ENCODE results near the gene ADAM15.

Gene ADAM15

GRCh38 chr1:155018617-155019348 lies 32.3 kb upstream of the ADAM15 start:
- H3K27me3 ChIP-seq (ENCODE audit: low read length), result no peaks in the 10 kb centered on the region
- H2AFZ ChIP-seq (ENCODE audit: low read depth, low read length, severe bottlenecking), result no peak overlapping the region
- no peak overlapping the region for H3K4me3 ChIP-seq (ENCODE audit: insufficient read depth, low read length, poor library complexity, severe bottlenecking)
- no peaks in the 10 kb centered on the region for H3K79me2 ChIP-seq (ENCODE audit: insufficient read depth, low read length)
- no peaks in the 10 kb centered on the region for H4K20me1 ChIP-seq (ENCODE audit: low read depth, low read length)
- H3K36me3 ChIP-seq (ENCODE audit: low read length), result no peaks in the 10 kb centered on the region
- H3K27ac ChIP-seq (ENCODE audit: low read depth, low read length), result no peak overlapping the region
- no peak overlapping the region for H3K9ac ChIP-seq (ENCODE audit: low read length)
- H3K4me2 ChIP-seq (ENCODE audit: low read depth, low read length, poor library complexity, severe bottlenecking), result no peak overlapping the region
- H3K9me3 ChIP-seq (ENCODE audit: insufficient read depth, low read length), result no peaks in the 10 kb centered on the region
- H3K9me2 ChIP-seq (replicated peaks; ENCODE audit: insufficient read depth, low read length), result no peaks in the 10 kb centered on the region
- H3F3A ChIP-seq (ENCODE audit: insufficient read depth), result peaks cover 6% of the 10 kb centered on the region; the same call in 1 of the 2 replicates
- no peak for TF ChIP-seq EZH2phosphoT487 (conservative IDR thresholded peaks at IDR 0.05; ENCODE audit: low read length)
- TF ChIP-seq, protein P1, sequence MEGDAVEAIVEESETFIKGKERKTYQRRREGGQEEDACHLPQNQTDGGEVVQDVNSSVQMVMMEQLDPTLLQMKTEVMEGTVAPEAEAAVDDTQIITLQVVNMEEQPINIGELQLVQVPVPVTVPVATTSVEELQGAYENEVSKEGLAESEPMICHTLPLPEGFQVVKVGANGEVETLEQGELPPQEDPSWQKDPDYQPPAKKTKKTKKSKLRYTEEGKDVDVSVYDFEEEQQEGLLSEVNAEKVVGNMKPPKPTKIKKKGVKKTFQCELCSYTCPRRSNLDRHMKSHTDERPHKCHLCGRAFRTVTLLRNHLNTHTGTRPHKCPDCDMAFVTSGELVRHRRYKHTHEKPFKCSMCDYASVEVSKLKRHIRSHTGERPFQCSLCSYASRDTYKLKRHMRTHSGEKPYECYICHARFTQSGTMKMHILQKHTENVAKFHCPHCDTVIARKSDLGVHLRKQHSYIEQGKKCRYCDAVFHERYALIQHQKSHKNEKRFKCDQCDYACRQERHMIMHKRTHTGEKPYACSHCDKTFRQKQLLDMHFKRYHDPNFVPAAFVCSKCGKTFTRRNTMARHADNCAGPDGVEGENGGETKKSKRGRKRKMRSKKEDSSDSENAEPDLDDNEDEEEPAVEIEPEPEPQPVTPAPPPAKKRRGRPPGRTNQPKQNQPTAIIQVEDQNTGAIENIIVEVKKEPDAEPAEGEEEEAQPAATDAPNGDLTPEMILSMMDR (IDR thresholded peaks at IDR 0.05; ENCODE audit: insufficient read depth, low read length, poor library complexity, severe bottlenecking), result no peak

- H3F3A ChIP-seq (ENCODE audit: insufficient read depth), result peaks cover 6% of the 10 kb centered on the region; the same call in 1 of the 2 replicates
- H4K20me1 ChIP-seq (ENCODE audit: low read depth, low read length), result no peaks in the 10 kb centered on the region
- H3K9ac ChIP-seq (ENCODE audit: low read length), result no peak overlapping the region
- H3K4me3 ChIP-seq (ENCODE audit: insufficient read depth, low read length, poor library complexity, severe bottlenecking), result no peak overlapping the region
- no peaks in the 10 kb centered on the region for H3K9me2 ChIP-seq (replicated peaks; ENCODE audit: insufficient read depth, low read length)
- no peak overlapping the region for H3K27ac ChIP-seq (ENCODE audit: low read depth, low read length)
- H3K4me2 ChIP-seq (ENCODE audit: low read depth, low read length, poor library complexity, severe bottlenecking), result no peak overlapping the region
- no peaks in the 10 kb centered on the region for H3K79me2 ChIP-seq (ENCODE audit: insufficient read depth, low read length)
- H3K9me3 ChIP-seq (ENCODE audit: insufficient read depth, low read length), result no peaks in the 10 kb centered on the region
- H2AFZ ChIP-seq (ENCODE audit: low read depth, low read length, severe bottlenecking), result no peak overlapping the region
- TF ChIP-seq, protein P1 (IDR thresholded peaks at IDR 0.05; ENCODE audit: insufficient read depth, low read length, poor library complexity, severe bottlenecking), result no peak
- TF ChIP-seq EZH2phosphoT487 (conservative IDR thresholded peaks at IDR 0.05; ENCODE audit: low read length), result no peak
- no peaks in the 10 kb centered on the region for H3K36me3 ChIP-seq (ENCODE audit: low read length)
- H3K27me3 ChIP-seq (ENCODE audit: low read length), result no peaks in the 10 kb centered on the region
These were observed 31.5 kb upstream of the ADAM15 start for GRCh38 chr1:155019377-155020245.

GRCh38 chr1:155022136-155022926 lies 28.8 kb upstream of the ADAM15 start:
- Histone ChIP-seq H2AFZ (ENCODE audit: low read depth, low read length, severe bottlenecking) (no peak overlapping the region), H3K9me2 (replicated peaks; ENCODE audit: insufficient read depth, low read length) (no peaks in the 10 kb centered on the region), H3K9me3 (ENCODE audit: insufficient read depth, low read length) (no peaks in the 10 kb centered on the region), H3K4me2 (ENCODE audit: low read depth, low read length, poor library complexity, severe bottlenecking) (no peak overlapping the region), H3F3A (ENCODE audit: insufficient read depth) (no peaks in the 10 kb centered on the region), H3K79me2 (ENCODE audit: insufficient read depth, low read length) (no peaks in the 10 kb centered on the region), H3K4me3 (ENCODE audit: insufficient read depth, low read length, poor library complexity, severe bottlenecking) (no peak overlapping the region), H4K20me1 (ENCODE audit: low read depth, low read length) (no peaks in the 10 kb centered on the region), H3K27ac (ENCODE audit: low read depth, low read length) (no peak overlapping the region), H3K27me3 (ENCODE audit: low read length) (no peaks in the 10 kb centered on the region), H3K36me3 (ENCODE audit: low read length) (no peaks in the 10 kb centered on the region), H3K9ac (ENCODE audit: low read length) (no peak overlapping the region)
- TF ChIP-seq, protein P1 (IDR thresholded peaks at IDR 0.05; ENCODE audit: insufficient read depth, low read length, poor library complexity, severe bottlenecking), result no peak
- TF ChIP-seq EZH2phosphoT487 (conservative IDR thresholded peaks at IDR 0.05; ENCODE audit: low read length), result no peak
